Lung microvascular endothelial cell (primary cell): ENCODE data around the gene SLC6A12. TPM values are rescaled to one million over a fixed set of nuclear protein-coding genes. Genes with fewer than 3 reads are reported as not detected.

Experiments used
- total RNA-seq: library from RNA; depleted of rRNA; stranded (reverse); fragments of >200 nt; gene quantifications from 2 replicates; pipeline ENCODE4 v1.2.1, GENCODE V29; 2014

The SLC6A12 gene
- total RNA-seq, 1 donor from 2014 or later: not detected

Other genes starting within 250 kb of the SLC6A12 start
- gene IQSEC3, start 147.4 kb downstream of the SLC6A12 start, total RNA-seq: under 0.01 TPM in 2 replicates
- gene SLC6A13, start 48.7 kb upstream of the SLC6A12 start, total RNA-seq: not detected in 2 replicates
- 35.1 and 51.6 TPM in 2 replicates for gene KDM5A, start 175.2 kb upstream of the SLC6A12 start, total RNA-seq
- gene CCDC77, start 187.5 kb upstream of the SLC6A12 start, total RNA-seq: 6.3 and 7.7 TPM in 2 replicates
- under 0.01 TPM in 1 of 2 replicates, not detected in the other for gene B4GALNT3, start 245.8 kb upstream of the SLC6A12 start, total RNA-seq